ENCODE data around the gene BICDL1.

GRCh38 chr12:120125029-120125428 is 136.0 kb downstream of the BICDL1 start:
- TF ChIP-seq, protein P1, sequence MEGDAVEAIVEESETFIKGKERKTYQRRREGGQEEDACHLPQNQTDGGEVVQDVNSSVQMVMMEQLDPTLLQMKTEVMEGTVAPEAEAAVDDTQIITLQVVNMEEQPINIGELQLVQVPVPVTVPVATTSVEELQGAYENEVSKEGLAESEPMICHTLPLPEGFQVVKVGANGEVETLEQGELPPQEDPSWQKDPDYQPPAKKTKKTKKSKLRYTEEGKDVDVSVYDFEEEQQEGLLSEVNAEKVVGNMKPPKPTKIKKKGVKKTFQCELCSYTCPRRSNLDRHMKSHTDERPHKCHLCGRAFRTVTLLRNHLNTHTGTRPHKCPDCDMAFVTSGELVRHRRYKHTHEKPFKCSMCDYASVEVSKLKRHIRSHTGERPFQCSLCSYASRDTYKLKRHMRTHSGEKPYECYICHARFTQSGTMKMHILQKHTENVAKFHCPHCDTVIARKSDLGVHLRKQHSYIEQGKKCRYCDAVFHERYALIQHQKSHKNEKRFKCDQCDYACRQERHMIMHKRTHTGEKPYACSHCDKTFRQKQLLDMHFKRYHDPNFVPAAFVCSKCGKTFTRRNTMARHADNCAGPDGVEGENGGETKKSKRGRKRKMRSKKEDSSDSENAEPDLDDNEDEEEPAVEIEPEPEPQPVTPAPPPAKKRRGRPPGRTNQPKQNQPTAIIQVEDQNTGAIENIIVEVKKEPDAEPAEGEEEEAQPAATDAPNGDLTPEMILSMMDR (conservative IDR thresholded peaks at IDR 0.05; ENCODE audit: low read depth, low read length) = no peak
- no peak for TF ChIP-seq RCOR1 (IDR thresholded peaks at IDR 0.05; ENCODE audit: insufficient replicate concordance, low read length)
- no peak for TF ChIP-seq CEBPB (IDR thresholded peaks at IDR 0.05; ENCODE audit: low read depth, low read length)
- TF ChIP-seq BHLHE40 (IDR thresholded peaks at IDR 0.05; ENCODE audit: low read depth, low read length) = no peak
- TF ChIP-seq POLR2A (IDR thresholded peaks at IDR 0.05; ENCODE audit: low read depth, low read length) = no peak
- no peak for TF ChIP-seq MAFK (IDR thresholded peaks at IDR 0.05; ENCODE audit: low read depth, low read length)
- TF ChIP-seq MAZ (IDR thresholded peaks at IDR 0.05; ENCODE audit: borderline replicate concordance, low read depth, low read length) = no peak
- no peak for TF ChIP-seq NFE2L2 (IDR thresholded peaks at IDR 0.05; ENCODE audit: low read depth, low read length)
- TF ChIP-seq FOS (IDR thresholded peaks at IDR 0.05; ENCODE audit: low read depth, low read length) = no peak

Measured in IMR-90 (cell line).